Lung microvascular endothelial cell (primary cell): ENCODE results near the gene GRIK5. TPM values are rescaled to one million over a fixed set of nuclear protein-coding genes. Genes with fewer than 3 reads are reported as not detected.
"Not testable (repeated sequence)": the region's sequence is repeated elsewhere in the genome, so short reads cannot be mapped to it uniquely, and the experiment has no call there.

Source experiments
- DNase-seq, 2 donors: peaks; one replicate each; pipeline versions ENCODE4 v3.0.0 to v3.0.0-alpha.2; 2010; ENCODE audit warnings: low read depth in 2 of 2
- total RNA-seq: library from RNA; depleted of rRNA; stranded (reverse); fragments of >200 nt; gene quantifications from 2 replicates; pipeline ENCODE4 v1.2.1, GENCODE V29; 2014

Gene GRIK5
- total RNA-seq, 1 donor from 2014 or later: not detected

DNA sequence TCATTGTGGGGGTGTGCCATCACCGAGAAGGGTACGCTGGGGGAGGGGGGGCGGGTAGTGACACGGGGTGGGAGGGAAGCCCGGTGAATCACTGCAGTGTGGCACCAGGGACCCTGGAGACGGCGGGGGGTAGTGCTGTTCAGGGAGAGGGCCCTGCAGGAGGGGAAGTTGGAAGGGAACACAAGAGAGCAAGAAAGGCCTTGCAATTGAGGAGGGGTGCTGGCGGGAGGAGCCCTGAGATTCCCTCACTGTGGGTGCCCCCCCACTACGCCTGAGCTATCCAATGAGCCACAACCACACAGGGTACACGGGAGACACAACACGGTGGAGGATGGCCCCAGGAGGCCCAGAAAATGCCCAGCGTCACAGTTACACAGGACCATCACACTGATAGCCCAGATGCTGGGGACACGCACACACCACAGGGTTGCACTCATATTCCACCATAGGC, 75.5 kb downstream of the GRIK5 start:
- DNase-seq: no peak

GRCh38 chr19:41993612-41994483, 76.2 kb downstream of the GRIK5 start, which contains the start of gene ATP1A3:
TSS of gene ATP1A3 (minus strand) at chr19:41994230. CDS start at chr19:41994076, 154 bp downstream.
- peak; percentile 48 to 51 for DNase-seq

DNA sequence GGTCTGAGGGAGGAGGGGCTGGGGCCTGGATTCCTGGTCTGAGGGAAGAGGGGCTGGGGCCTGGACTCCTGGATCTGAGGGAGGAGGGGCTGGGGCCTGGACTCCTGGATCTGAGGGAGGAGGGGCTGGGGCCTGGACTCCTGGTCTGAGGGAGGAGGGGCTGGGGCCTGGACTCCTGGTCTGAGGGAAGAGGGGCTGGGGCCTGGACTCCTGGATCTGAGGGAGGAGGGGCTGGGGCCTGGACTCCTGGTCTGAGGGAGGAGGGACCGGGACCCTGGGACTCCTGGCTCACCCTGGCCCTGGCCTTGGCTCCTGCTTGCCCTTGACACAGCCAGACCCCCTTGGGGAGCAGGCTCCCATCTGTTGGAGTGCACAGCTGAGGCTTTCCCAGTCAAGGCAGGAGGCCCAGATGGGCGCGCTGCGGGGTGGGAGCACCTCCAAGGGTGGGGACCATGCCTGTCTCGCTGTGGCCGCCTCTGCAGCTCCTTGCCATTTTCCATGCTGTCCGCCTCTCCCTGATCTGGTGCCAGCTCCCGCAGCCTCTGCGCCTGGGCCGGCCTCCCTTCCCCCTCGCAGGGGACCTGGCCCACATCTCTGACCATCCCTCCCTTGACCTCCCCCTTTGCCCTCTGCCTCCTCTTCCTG, 78.0 kb downstream of the GRIK5 start:
- not testable (repeated sequence) for DNase-seq

GRCh38 chr19:41991025-41991424, 79.0 kb downstream of the GRIK5 start:
- no peak for DNase-seq

DNA sequence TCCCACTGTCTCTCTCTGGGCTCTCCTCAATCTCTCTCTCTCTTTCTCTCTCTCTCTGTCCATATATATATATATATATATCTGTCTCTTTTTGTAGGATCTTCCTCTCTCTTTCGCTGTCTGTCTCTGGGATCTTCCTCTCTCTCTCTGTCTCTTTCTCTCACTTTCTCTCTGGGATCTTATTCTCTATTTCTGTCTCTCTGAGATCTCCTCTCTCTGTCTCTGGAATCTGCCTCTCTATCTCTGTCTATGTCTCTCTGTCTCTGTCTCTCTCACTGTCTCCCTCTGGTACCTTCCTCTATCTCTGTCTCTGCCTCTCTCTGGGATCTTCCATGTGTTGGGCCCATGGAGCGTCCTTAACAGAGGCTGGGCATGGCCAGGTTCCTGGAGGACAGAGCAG, 79.4 kb downstream of the GRIK5 start:
- no peak for DNase-seq

- no peak for DNase-seq
Observed at GRCh38 chr19:41990028-41990427, 80.0 kb downstream of the GRIK5 start.

DNA sequence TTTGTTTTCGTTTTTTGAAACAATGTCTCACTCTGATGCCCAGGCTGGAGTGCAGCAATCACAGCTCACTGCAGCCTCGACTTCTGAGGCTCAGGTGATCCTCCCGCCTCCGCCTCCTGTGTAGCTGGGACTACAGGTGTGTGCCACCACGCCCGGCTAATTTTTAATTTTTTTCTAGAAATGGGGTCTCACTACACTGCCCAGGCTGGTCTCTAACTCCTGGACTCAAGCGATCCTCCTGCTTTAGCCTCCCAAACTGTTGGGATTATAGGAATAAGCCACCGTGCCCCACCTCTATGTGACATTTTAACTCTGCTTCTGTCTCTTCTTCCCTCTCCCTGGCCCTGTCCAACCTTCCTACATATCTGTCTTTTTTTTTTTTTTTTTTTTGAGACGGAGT, 81.1 kb downstream of the GRIK5 start:
- DNase-seq: no peak

DNA sequence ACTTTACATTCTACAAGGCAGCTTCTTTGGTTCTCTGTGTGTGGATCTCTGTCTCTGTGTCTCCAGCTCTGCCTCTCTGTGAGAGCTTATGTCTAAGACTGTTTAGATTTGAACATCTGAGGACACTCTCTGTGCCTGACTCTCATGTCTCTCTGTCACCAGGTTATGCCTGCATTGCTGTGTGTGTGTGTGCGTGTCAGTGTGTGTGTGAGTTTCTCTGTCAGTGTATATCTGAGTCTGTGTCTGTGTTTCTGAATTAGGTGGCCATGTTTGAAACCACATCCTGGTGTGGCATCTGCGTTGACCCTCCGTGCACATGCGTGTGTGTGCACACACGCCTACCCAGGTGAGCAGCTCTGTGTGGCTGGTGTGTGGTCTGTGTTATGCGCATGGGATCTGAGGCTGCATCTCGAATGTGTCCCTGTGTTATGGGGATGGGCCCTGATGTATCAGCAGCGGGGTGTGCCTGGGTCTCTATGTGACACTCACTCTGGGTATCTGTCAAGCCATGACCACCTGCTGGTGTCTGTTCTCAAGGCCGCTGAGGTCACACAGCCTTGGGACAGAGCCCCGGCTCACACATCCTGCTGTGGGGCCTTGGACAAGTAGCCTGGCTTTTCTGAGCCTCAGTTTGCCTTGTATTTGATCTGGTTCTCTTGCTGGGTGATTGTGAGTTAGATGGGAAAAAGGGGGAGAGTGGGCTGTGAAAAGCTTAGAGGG, 82.7 kb downstream of the GRIK5 start:
- DNase-seq: no peak

DNA sequence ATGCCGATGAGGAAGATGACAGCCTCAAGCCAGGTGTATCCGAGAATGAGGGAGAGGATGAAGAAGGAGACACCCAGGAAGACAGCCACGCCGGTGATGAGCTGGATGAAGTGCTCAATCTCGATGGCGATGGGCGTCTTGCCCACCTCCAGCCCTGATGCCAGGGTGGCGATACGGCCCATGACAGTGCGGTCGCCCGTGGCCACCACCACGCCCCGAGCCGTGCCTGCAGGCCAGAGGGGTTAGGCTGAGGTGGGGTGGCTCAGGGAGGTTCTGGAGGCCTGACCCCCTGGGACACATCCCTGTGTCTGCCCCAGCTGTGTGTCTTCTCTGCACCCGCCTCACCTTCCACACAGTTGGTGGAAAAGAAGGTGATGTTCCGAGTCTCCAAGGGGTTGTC, 85.0 kb downstream of the GRIK5 start:
- DNase-seq: no peak

- no peak for DNase-seq
Observed at GRCh38 chr19:41981724-41982123, 88.3 kb downstream of the GRIK5 start.

DNA sequence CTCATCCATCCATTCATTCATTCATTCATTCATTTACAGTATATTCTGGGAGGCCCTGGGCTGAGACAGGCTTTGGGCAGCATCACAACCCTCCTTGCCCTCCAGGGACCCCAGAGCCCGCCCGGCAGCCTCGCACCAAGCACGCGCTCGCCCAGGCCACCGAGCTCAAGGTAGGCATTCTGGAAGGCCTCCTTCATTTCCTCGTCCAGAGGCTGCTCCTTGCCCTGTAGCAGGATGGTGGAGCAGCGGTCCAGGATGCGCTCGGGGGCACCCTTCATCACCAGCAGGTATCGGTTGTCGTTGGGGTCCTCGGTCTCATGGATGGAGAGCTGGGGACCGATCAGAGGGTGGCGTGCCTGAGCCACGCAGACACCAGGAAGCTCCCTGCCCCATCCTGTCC, 91.5 kb downstream of the GRIK5 start:
- DNase-seq: no peak

GRCh38 chr19:41977916-41978315, 92.1 kb downstream of the GRIK5 start:
- no peak for DNase-seq

DNA sequence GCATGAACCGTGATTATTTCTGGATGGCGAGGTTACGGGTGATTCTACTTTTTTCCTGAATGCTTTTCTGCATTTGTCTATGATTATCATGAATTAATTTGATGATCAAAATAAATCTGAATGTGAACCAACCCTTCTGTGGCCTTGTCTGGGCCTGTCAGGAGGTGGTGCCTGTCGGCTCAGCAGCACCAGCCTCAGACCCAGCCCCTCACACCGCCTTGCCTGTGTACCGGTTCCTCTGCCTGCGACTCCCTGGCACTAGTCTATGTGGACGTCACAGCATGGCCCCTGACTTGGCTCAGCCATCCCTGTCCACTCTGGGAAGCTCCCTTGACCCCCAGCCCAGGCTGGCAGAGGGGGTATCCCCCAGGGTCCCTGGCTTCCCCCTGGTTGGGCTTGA, 95.4 kb downstream of the GRIK5 start:
- DNase-seq: no peak

DNA sequence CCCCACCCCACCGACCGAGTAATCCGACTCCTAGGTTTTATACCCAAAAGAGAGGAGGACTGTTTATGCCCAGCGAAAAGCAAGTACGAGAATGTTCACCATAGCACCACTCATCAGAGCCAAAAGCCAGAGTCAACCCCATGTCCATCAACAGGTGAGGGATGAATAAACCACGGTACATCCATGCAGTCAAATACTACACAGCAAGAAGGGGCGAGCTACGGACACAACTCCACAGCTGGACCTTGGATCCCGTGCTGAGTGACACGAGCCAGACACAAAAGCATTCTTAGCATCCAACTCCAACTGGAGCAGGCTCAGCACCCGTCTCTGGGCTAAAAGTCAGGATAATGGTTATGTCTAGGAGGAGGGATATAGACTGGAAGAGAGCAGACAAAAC, 98.6 kb downstream of the GRIK5 start:
- DNase-seq: no peak

DNA sequence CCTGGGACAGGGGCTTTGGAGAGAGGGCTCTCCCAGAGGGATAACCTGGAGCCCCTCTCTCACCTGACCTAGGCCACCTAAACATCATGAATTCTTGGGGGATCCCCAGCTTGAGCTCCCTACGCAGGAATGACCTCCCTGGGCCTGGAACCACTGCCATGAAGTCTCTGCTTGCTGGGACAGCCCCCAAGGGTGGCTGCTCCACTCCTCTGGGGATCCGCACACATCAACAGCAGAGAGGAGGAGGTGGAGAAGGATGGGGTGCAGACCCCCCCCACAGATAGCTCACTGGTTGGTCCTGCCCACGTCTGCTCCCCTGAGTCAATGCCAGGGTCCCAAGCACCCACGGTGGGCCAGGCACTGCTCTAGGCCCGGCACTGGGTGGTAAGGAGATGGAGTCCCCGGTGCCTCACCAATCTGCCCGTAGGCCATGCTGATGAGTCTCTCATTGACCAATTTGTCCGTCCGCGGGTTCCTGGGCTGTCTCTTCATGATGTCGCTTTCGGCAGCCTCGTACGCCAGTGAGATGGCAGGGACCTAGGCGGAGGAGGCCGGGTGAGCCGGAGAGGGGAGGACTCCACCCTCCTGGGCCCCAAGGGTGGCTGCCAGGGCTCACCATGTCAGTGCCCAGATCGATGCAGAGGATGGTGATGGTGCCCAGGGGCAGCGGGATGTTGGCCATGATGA, 100.1 kb downstream of the GRIK5 start:
- DNase-seq: no peak

DNA sequence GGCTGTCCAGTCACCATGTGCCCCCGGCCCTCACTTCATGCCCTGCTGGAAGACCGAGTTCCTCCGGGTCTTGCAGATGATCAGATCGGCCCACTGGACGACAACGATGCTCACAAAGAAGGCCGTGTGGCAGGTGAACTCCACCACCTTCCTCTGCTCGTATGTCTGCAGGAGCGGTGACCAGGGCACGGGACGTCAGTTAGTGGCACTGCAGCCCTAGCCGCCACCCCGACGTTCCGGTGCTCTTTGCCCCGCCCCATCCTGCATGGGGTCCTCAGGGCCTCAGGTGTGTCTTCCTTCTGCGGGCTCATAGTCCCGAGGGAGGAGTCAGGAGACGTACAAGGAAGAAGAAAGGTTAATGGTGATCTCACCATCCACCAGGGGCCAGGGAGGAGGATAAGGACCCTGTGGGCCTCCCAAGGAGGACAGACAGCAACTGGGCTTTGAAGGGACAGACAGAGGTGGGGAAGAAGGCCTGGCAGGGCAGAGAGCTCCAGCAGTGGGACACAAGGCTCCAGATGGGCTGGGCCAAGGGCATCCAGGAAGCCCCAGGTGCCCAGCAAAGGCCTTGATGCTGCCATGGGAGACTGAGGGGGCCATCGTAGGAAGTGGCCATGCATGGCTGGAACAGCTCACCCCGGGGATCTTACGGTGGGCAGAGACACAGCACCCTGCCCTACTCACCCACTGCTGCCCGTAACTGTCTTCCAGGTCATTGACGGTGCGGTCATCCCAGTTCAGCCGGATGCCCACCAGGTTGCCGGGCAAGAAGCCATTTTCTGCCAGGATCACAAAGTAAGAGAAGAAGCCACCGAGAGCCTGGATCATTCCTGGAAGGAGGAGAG, 101.0 kb downstream of the GRIK5 start:
- DNase-seq: no peak

DNA sequence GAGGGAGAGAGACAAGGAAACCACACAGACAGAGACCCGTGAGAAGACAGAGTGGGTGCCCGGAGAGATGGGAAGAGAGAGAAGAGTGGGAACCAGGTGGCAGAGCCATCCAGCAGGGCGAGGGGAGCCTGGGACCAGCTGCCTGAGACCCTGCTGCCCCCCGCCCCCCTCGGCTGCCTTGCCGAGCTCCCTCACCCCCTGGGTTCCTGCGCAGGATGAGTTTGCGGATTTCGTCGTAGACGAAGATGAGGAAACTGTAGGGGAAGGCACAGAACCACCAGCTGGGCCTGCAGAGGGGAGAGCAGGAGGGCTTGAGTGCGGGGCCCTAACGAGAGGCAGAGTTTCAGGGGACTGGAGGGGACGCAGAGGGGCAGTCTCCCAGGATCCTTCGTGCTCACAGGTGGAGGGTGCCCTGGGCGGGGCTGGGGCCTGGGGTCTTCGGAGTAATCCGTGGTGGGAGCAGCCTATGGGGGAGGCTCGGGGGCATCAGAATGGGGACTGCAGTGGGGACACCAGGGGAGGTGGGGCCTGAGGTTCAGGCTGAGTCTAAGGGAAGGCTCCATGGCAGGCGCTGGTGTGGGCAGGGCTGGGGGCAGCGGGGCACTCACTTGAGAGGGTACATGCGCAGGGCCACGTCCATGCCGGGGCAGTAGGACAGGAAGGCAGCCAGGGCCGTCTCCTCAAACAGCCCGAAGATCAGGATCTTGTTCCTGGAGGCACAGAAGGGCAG, 102.8 kb downstream of the GRIK5 start:
- DNase-seq: no peak

DNA sequence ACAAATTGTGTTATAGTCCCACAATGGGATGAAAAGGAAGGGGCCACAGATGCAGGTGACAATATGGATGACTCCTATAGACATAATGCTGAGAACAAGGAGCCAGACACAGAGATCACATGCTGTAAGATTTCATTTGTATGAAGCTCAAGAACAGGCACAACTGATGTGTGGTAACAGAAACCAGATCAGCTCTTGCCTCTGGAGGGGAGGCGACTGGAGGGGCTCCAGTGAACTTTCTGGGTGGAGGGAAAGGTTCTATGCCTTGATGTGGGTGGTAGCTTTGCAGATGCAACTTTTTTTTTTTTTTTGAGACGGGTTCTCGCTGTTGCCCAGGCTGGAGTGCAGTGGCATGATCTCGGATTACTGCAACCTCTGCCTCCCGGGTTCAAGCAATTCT, 104.9 kb downstream of the GRIK5 start:
- no peak for DNase-seq

GRCh38 chr19:41960973-41961372, 109.0 kb downstream of the GRIK5 start:
- no peak for DNase-seq
